Neuronal stem cell (in vitro differentiated cells): ENCODE results near the gene GLUD1.
"Not testable (repeated sequence)": the region's sequence is repeated elsewhere in the genome, so short reads cannot be mapped to it uniquely, and the experiment has no call there.

Experiments used
- DNase-seq: peaks from one replicate; pipeline ENCODE4 v3.0.0-alpha.2; 2013; ENCODE audit warnings: low spot score
- H2AFZ ChIP-seq: one replicate; pipeline ENCODE4 v1.6.1; 2013; ENCODE audit warnings: mild to moderate bottlenecking, low read length, inconsistent platforms
- H2AK5ac ChIP-seq: 2 replicates; pipeline ENCODE4 v1.6.1; 2013; ENCODE audit warnings: low read depth, mild to moderate bottlenecking, inconsistent platforms, low read length, moderate library complexity, mixed read lengths
- H2BK120ac ChIP-seq: 2 replicates; pipeline ENCODE4 v1.6.1; 2013; ENCODE audit warnings: low read depth, mild to moderate bottlenecking, inconsistent platforms, low read length, moderate library complexity, mixed read lengths
- H2BK12ac ChIP-seq: one replicate; pipeline ENCODE4 v1.6.1; 2013; ENCODE audit warnings: low read length, inconsistent platforms
- H2BK15ac ChIP-seq: 2 replicates; pipeline ENCODE4 v1.6.1; 2013; ENCODE audit warnings: mild to moderate bottlenecking, low read length, inconsistent platforms, mixed read lengths
- H2BK5ac ChIP-seq: one replicate; pipeline ENCODE4 v1.6.1; 2013; ENCODE audit warnings: inconsistent platforms, mild to moderate bottlenecking, low read length, moderate library complexity
- H3K14ac ChIP-seq: one replicate; pipeline ENCODE4 v1.6.1; 2013; ENCODE audit warnings: low read length, inconsistent platforms
- H3K18ac ChIP-seq: 2 replicates; pipeline ENCODE4 v1.6.1; 2013; ENCODE audit warnings: low read length, inconsistent platforms
- H3K23ac ChIP-seq: 2 replicates; pipeline ENCODE4 v1.6.1; 2013; ENCODE audit warnings: low read depth, mild to moderate bottlenecking, mixed read lengths, low read length, inconsistent platforms; ENCODE audit not compliant: poor library complexity
- H3K27ac ChIP-seq: replicated peaks from 3 replicates; pipeline ENCODE4 v1.5.1; 2013; ENCODE audit warnings: low read length, inconsistent platforms
- H3K27me3 ChIP-seq, 3 experiments: 2 replicates each; pipeline ENCODE4 v1.6.1; 2013; ENCODE audit warnings: low read length in 3 of 3, mild to moderate bottlenecking in 2 of 3, inconsistent platforms in 1 of 3, low read depth in 1 of 3, mixed read lengths in 1 of 3, moderate library complexity in 1 of 3; ENCODE audit not compliant: control insufficient read depth in 3 of 3, insufficient read depth in 3 of 3
- H3K36me3 ChIP-seq, 2 donors: replicated peaks in 1 of 2; 2 replicates each; pipeline ENCODE4 v1.6.1; 2013; ENCODE audit warnings: low read length in 2 of 2; ENCODE audit not compliant: control insufficient read depth in 2 of 2, insufficient read depth in 2 of 2
- H3K4ac ChIP-seq: 2 replicates; pipeline ENCODE4 v1.6.1; 2013; ENCODE audit warnings: inconsistent platforms, mild to moderate bottlenecking, low read length, moderate library complexity
- H3K4me1 ChIP-seq, 2 donors: 1 replicate in 1 of 2; 2 replicates in 1 of 2; pipeline ENCODE4 v1.6.1; 2013; ENCODE audit warnings: low read length in 2 of 2, low read depth in 1 of 2; ENCODE audit not compliant: control insufficient read depth in 2 of 2, insufficient read depth in 1 of 2
- H3K4me2 ChIP-seq: one replicate; pipeline ENCODE4 v1.6.1; 2013; ENCODE audit warnings: mild to moderate bottlenecking, low read length, inconsistent platforms; ENCODE audit not compliant: insufficient read depth, poor library complexity, severe bottlenecking
- H3K4me3 ChIP-seq, 2 donors: 2 replicates each; pipeline ENCODE4 v1.5.1; 2013; ENCODE audit warnings: low read length in 2 of 2, mild to moderate bottlenecking in 2 of 2, inconsistent platforms in 1 of 2, moderate library complexity in 1 of 2
- H3K79me1 ChIP-seq: one replicate; pipeline ENCODE4 v1.6.1; 2013; ENCODE audit warnings: low read depth, mild to moderate bottlenecking, inconsistent platforms, low read length, moderate library complexity
- H3K9ac ChIP-seq: one replicate; pipeline ENCODE4 v1.6.1; 2013; ENCODE audit warnings: mild to moderate bottlenecking, low read depth, low read length, inconsistent platforms; ENCODE audit not compliant: poor library complexity
- H3K9me3 ChIP-seq, 2 donors: replicated peaks in 1 of 2; 2 replicates each; pipeline versions ENCODE3 to v1.6.1; 2013; ENCODE audit warnings: low read length in 2 of 2, mild to moderate bottlenecking in 2 of 2, inconsistent platforms in 1 of 2, low read depth in 1 of 2, mixed read lengths in 1 of 2, moderate library complexity in 1 of 2; ENCODE audit not compliant: control insufficient read depth in 2 of 2, insufficient read depth in 1 of 2
- H4K8ac ChIP-seq: one replicate; pipeline ENCODE4 v1.6.1; 2013; ENCODE audit warnings: low read depth, mild to moderate bottlenecking, inconsistent platforms, low read length, moderate library complexity
- H4K91ac ChIP-seq: one replicate; pipeline ENCODE4 v1.6.1; 2013; ENCODE audit warnings: low read length, low read depth, mild to moderate bottlenecking, inconsistent platforms; ENCODE audit not compliant: poor library complexity
- WGBS, 2 donors: extraction: QIAGEN DNeasy Blood & Tissue Kit; methylation state at CpG; one replicate each; pipeline ENCODE4 v1.1.7; 2013; ENCODE audit warnings: missing lambda C conversion rate in 2 of 2, mixed read lengths in 1 of 2; ENCODE audit not compliant: insufficient read length in 2 of 2, insufficient replicate concordance in 1 of 2; ENCODE audit errors: extremely low coverage in 2 of 2; 5-methylcytosine and 5-hydroxymethylcytosine counted together

GLUD1 gene

DNA sequence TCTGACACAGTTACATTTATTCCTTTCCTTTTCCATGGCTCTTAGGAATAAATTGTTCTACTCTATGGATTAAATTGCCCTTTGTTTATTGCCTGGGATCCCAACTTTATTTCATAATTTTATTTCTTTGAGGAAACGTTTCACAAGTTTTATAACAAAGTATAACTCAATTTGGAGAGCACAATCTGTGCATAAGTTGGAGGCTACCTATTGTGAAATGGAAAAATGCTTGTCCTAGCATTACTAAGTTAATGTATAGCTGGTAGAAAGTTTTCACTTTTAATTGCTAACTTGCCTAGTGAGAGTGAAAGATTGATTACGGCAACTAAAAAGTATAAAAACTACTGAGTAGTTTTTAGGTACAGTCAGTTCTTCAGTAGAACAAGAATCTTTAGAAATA lies 32.4 kb upstream of the GLUD1 start:
- not testable (repeated sequence) for H2BK120ac ChIP-seq, H2AFZ ChIP-seq, H3K79me1 ChIP-seq, H3K4me1 ChIP-seq, H3K14ac ChIP-seq, H3K4ac ChIP-seq, H3K9ac ChIP-seq, H3K18ac ChIP-seq, H2BK12ac ChIP-seq, H2AK5ac ChIP-seq, H2BK5ac ChIP-seq, H3K4me2 ChIP-seq, DNase-seq, H2BK15ac ChIP-seq, H3K9me3 ChIP-seq, H4K8ac ChIP-seq, H3K27me3 ChIP-seq, H3K36me3 ChIP-seq, H4K91ac ChIP-seq, H3K4me3 ChIP-seq, H3K27ac ChIP-seq, H3K23ac ChIP-seq
- WGBS, 2 donors: no CpG with 5 or more reads among the region's 2 CpGs

DNA sequence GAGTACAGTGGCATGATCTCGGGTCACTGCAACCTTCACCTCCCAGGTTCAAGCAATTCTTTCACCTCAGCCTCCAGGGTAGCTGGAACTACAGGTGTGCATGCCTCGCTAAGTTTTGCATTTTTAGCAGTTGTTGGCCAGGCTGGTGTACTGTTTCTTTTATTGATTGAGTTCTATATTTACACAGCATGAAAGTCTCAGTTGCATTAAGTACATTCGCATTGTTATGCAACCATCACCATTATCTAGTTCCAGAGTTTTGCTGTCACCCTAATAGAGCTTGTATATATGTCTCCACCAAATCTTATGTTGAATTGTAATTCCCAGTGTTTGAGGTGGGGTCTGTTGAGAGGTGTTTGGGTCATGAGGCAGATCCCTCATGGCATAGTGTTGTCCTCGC lies 28.7 kb upstream of the GLUD1 start:
- not testable (repeated sequence) for H2BK15ac ChIP-seq, H2BK120ac ChIP-seq, H2BK12ac ChIP-seq, H4K91ac ChIP-seq, H3K9me3 ChIP-seq, H3K79me1 ChIP-seq, H3K18ac ChIP-seq, H3K4me2 ChIP-seq, H3K27ac ChIP-seq, H2BK5ac ChIP-seq, H2AFZ ChIP-seq, H3K36me3 ChIP-seq, H3K4me3 ChIP-seq, H3K27me3 ChIP-seq, H3K9ac ChIP-seq, H4K8ac ChIP-seq, H3K4ac ChIP-seq, H2AK5ac ChIP-seq, DNase-seq, H3K14ac ChIP-seq, H3K4me1 ChIP-seq, H3K23ac ChIP-seq
- WGBS, 2 donors: no CpG with 5 or more reads among the region's 4 CpGs

DNA sequence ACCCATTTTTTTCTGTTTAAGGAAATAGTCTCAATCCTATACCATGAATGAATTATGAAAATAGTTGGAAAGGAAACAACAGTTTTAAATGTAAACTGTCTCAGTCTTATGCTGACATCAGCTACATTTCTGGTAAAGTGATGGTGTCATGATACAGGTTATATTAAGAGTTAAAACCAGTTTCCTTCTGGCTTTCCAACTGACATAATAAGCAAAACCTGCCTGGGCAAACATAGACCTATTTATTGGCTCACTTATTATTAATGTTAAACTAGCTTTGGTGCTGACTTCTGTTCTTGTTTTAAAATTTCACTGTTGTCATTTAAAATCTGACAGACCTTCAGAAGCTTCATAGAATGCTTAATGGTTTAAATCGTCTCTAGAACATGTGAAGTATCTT lies 24.4 kb upstream of the GLUD1 start:
- H2BK5ac ChIP-seq, H2BK12ac ChIP-seq, H3K9ac ChIP-seq, H3K27me3 ChIP-seq, H3K79me1 ChIP-seq, H3K4me3 ChIP-seq, H3K27ac ChIP-seq, H4K91ac ChIP-seq, H3K9me3 ChIP-seq, H3K4ac ChIP-seq, H2AFZ ChIP-seq, H3K18ac ChIP-seq, H3K23ac ChIP-seq, H4K8ac ChIP-seq, H3K14ac ChIP-seq, H2AK5ac ChIP-seq, H2BK120ac ChIP-seq, DNase-seq, H3K36me3 ChIP-seq, H2BK15ac ChIP-seq, H3K4me1 ChIP-seq, H3K4me2 ChIP-seq: not testable (repeated sequence)
- WGBS, 2 donors: no CpG with 5 or more reads among the region's 1 CpG

DNA sequence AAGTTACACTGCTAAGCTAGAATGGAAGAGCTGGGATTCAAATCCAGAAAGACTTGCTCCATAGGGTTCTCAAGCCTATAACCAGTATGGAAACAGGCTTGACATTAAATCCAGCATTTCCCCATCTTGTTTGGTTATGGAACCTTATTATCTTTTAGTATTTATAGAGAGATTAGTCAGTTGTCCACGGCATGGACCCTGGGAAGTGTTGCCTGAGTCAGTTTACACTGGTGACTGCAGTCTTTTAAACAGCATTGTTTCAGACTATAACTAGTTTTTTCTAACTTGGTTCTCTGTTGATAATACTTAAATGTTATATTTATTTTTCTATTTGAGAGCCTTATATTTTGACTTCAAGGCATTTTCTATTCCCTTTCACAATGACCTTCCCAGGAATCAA lies 23.5 kb upstream of the GLUD1 start:
- not testable (repeated sequence) for H3K79me1 ChIP-seq, H2AK5ac ChIP-seq, H2BK12ac ChIP-seq, H3K4me1 ChIP-seq, H3K14ac ChIP-seq, H2AFZ ChIP-seq, H3K4ac ChIP-seq, H2BK120ac ChIP-seq, H3K4me2 ChIP-seq, H3K23ac ChIP-seq, H2BK15ac ChIP-seq, H3K27ac ChIP-seq, H4K8ac ChIP-seq, H3K9ac ChIP-seq, H3K36me3 ChIP-seq, H3K4me3 ChIP-seq, H4K91ac ChIP-seq, DNase-seq, H3K18ac ChIP-seq, H3K27me3 ChIP-seq, H3K9me3 ChIP-seq, H2BK5ac ChIP-seq
- no CpG with 5 or more reads among the region's 1 CpG for WGBS, 2 donors
